ENCODE measurements around the gene GNB1L. TPM values are rescaled to one million over a fixed set of nuclear protein-coding genes. Genes with fewer than 3 reads are reported as not detected.
"Not testable (repeated sequence)": the region's sequence is repeated elsewhere in the genome, so short reads cannot be mapped to it uniquely, and the experiment has no call there.

The GNB1L gene
- total RNA-seq, 4 donors from 2014 or later: 1.8 to 5.1 (median 4.5) TPM

GRCh38 chr22:19797086-19798002, 57.3 kb downstream of the GNB1L start:
- no peaks in the 10 kb centered on the region for H3K27me3 ChIP-seq
- DNase-seq: no peak
- no peak overlapping the region for H3K4me3 ChIP-seq (replicated peaks in 1 of 3)
- 81 to 86% methylated on average over 23 to 24 of the region's 24 CpGs for WGBS, 2 donors
- no peak overlapping the region for H3K27ac ChIP-seq
- no peaks in the 10 kb centered on the region for H3K36me3 ChIP-seq
- H3K4me1 ChIP-seq: no peaks in the 10 kb centered on the region
- TF ChIP-seq CTCF (IDR thresholded peaks at IDR 0.05) (no peak), POLR2A (IDR thresholded peaks at IDR 0.05) (no peak)
- no peaks in the 10 kb centered on the region for H3K9me3 ChIP-seq
- intact Hi-C loops (cut with DNase I): no loop called here

GRCh38 chr22:19796160-19796559, 58.5 kb downstream of the GNB1L start:
- H3K4me1 ChIP-seq: no peaks in the 10 kb centered on the region
- DNase-seq: no peak
- no peak for TF ChIP-seq CTCF (IDR thresholded peaks at IDR 0.05)
- TF ChIP-seq POLR2A (IDR thresholded peaks at IDR 0.05): no peak
- no peaks in the 10 kb centered on the region for H3K36me3 ChIP-seq
- H3K4me3 ChIP-seq (replicated peaks in 1 of 3): no peak overlapping the region
- H3K27me3 ChIP-seq: no peaks in the 10 kb centered on the region
- intact Hi-C loops (cut with DNase I): no loop called here
- no peak overlapping the region for H3K27ac ChIP-seq
- 85 to 88% methylated on average over 7 of the region's 7 CpGs for WGBS, 2 donors
- no peaks in the 10 kb centered on the region for H3K9me3 ChIP-seq

- TF ChIP-seq CTCF (IDR thresholded peaks at IDR 0.05): no peak
- TF ChIP-seq POLR2A (IDR thresholded peaks at IDR 0.05): no peak
- intact Hi-C loops (cut with DNase I): no loop called here
- Histone ChIP-seq H3K27me3 (no peaks in the 10 kb centered on the region), H3K4me1 (no peaks in the 10 kb centered on the region), H3K36me3 (no peaks in the 10 kb centered on the region), H3K4me3 (replicated peaks in 1 of 3) (no peak overlapping the region), H3K27ac (no peak overlapping the region), H3K9me3 (no peaks in the 10 kb centered on the region)
- DNase-seq: no peak
- WGBS, 2 donors: 83 to 90% methylated on average over 6 of the region's 6 CpGs
Measured at GRCh38 chr22:19795617-19796008, 59.1 kb downstream of the GNB1L start.

- intact Hi-C loops (cut with DNase I): no loop called here
- H3K27me3 ChIP-seq: no peaks in the 10 kb centered on the region
- WGBS, 2 donors: 88 to 92% methylated on average over 2 of the region's 2 CpGs
- DNase-seq: no peak
- no peaks in the 10 kb centered on the region for H3K9me3 ChIP-seq
- TF ChIP-seq CTCF (IDR thresholded peaks at IDR 0.05): no peak
- no peak for TF ChIP-seq POLR2A (IDR thresholded peaks at IDR 0.05)
- no peak overlapping the region for H3K4me3 ChIP-seq (replicated peaks in 1 of 3)
- no peak overlapping the region for H3K27ac ChIP-seq
- no peaks in the 10 kb centered on the region for H3K4me1 ChIP-seq
- no peaks in the 10 kb centered on the region for H3K36me3 ChIP-seq
Measured at GRCh38 chr22:19793661-19794310, 60.9 kb downstream of the GNB1L start.

GRCh38 chr22:19793161-19793560, 61.5 kb downstream of the GNB1L start:
- no peak overlapping the region for H3K27ac ChIP-seq
- TF ChIP-seq CTCF (IDR thresholded peaks at IDR 0.05) (no peak), POLR2A (IDR thresholded peaks at IDR 0.05) (no peak)
- intact Hi-C loops (cut with DNase I): no loop called here
- no peak for DNase-seq
- no peaks in the 10 kb centered on the region for H3K9me3 ChIP-seq
- H3K4me3 ChIP-seq (replicated peaks in 1 of 3): no peak overlapping the region
- H3K27me3 ChIP-seq: no peaks in the 10 kb centered on the region
- no peaks in the 10 kb centered on the region for H3K4me1 ChIP-seq
- no peaks in the 10 kb centered on the region for H3K36me3 ChIP-seq
- WGBS, 2 donors: 67 to 71% methylated on average over 2 of the region's 2 CpGs

GRCh38 chr22:19792383-19792896, 62.2 kb downstream of the GNB1L start:
- DNase-seq; H3K27me3 ChIP-seq; H3K36me3 ChIP-seq; H3K4me3 ChIP-seq (replicated peaks in 1 of 3); H3K9me3 ChIP-seq; H3K27ac ChIP-seq; H3K4me1 ChIP-seq; intact Hi-C loops (cut with DNase I): not testable (repeated sequence)
- 95 to 96% methylated on average over 13 of the region's 13 CpGs for WGBS, 2 donors
